OCI-LY3 (cell line): ENCODE measurements around the gene CAND1.

ENCODE experiments used
- H2AFZ ChIP-seq: fragments of 200-600, 300-600 bp; shearing (Covaris generic); 2 replicates; pipeline ENCODE4 v1.6.0; 2014; ENCODE audit warnings: antibody characterized with exemption, low read depth, low read length
- H3K27ac ChIP-seq: fragments of 200-600, 300-600 bp; sonication (generic); 2 replicates; pipeline ENCODE4 v1.5.1; 2014; ENCODE audit warnings: mild to moderate bottlenecking, low read length, moderate library complexity, mixed read lengths
- H3K27me3 ChIP-seq: fragments of 200-600, 300-600 bp; sonication (generic); 2 replicates; pipeline ENCODE4 v1.6.1; 2014; ENCODE audit warnings: low read depth, low read length, mixed read lengths
- H3K36me3 ChIP-seq: fragments of 200-600, 300-600 bp; sonication (generic); replicated peaks from 2 replicates; pipeline ENCODE3; 2014; ENCODE audit warnings: low read depth, low read length, mixed read lengths
- H3K4me1 ChIP-seq: fragments of 300-600, 200-600 bp; sonication (generic); 2 replicates; pipeline ENCODE4 v1.6.1; 2014; ENCODE audit warnings: low read length, mixed read lengths
- H3K4me2 ChIP-seq: fragments of 200-600, 300-600 bp; sonication (generic); 2 replicates; pipeline ENCODE4 v1.6.1; 2014; ENCODE audit warnings: low read length, mixed read lengths
- H3K4me3 ChIP-seq: fragments of 300-600, 200-600 bp; sonication (generic); 2 replicates; pipeline ENCODE4 v1.5.1; 2014; ENCODE audit warnings: antibody characterized with exemption, mild to moderate bottlenecking, low read length, moderate library complexity
- H3K79me2 ChIP-seq: fragments of 300-600, 200-600 bp; shearing (Covaris generic); 2 replicates; pipeline ENCODE4 v1.6.1; 2014; ENCODE audit warnings: mild to moderate bottlenecking, low read length, mixed read lengths
- H3K9ac ChIP-seq: fragments of 300-600, 200-600 bp; shearing (Covaris generic); 2 replicates; pipeline ENCODE4 v1.6.0; 2014; ENCODE audit warnings: mild to moderate bottlenecking, low read length, moderate library complexity
- H3K9me3 ChIP-seq: fragments of 200-600, 300-600 bp; shearing (Covaris generic); 2 replicates; pipeline ENCODE4 v1.6.1; 2014; ENCODE audit warnings: low read length, mixed read lengths; ENCODE audit not compliant: insufficient read depth
- H4K20me1 ChIP-seq: fragments of 200-600, 300-600 bp; sonication (generic); 2 replicates; pipeline ENCODE4 v1.6.1; 2016; ENCODE audit warnings: low read length, mixed read lengths; ENCODE audit not compliant: insufficient read depth
- CTCF ChIP-seq: fragments of 200-600, 300-600 bp; sonication (generic); IDR thresholded peaks from 2 replicates; pipeline ENCODE4 v1.5.1; 2014; ENCODE audit warnings: antibody characterized with exemption, low read length, low read depth
- EZH2phosphoT487 ChIP-seq: fragments of 200-600 bp; shearing (Covaris generic); IDR thresholded peaks from 2 replicates; pipeline ENCODE4 v1.6.1; 2018; ENCODE audit warnings: antibody characterized with exemption, mixed run types, low read depth

CAND1 gene

GRCh38 chr12:67348683-67349082 is 79.5 kb downstream of the CAND1 start:
- H3K4me2 ChIP-seq: no peak overlapping the region
- H3K27ac ChIP-seq: no peak overlapping the region

DNA sequence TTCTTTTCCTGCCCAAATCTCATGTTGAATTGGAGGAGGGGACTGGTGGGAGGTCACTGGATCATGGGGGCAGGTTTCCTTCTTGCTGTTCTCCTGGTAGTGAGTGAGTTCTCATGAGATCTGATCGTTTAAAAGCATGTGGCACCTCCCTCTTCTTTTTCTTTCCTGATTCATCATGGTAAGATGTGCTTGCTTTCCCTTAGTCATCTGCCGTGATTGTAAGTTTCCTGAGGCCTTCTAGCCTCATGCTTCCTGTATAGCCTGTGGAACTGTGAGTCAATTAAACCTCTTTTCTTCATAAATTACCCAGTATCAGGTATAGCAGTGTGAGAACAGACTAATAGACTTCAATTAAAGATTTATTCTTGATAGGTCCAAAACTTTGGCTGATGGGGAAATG is 83.5 kb downstream of the CAND1 start:
- no peak overlapping the region for H3K27ac ChIP-seq
- H3K9ac ChIP-seq: no peak overlapping the region
- no peak overlapping the region for H3K4me3 ChIP-seq
- H2AFZ ChIP-seq: no peak overlapping the region
- no peaks in the 10 kb centered on the region for H3K27me3 ChIP-seq
- no peak for TF ChIP-seq CTCF
- TF ChIP-seq EZH2phosphoT487: no peak
- H4K20me1 ChIP-seq: no peaks in the 10 kb centered on the region
- peaks cover 3% of the 10 kb centered on the region for H3K36me3 ChIP-seq
- H3K4me1 ChIP-seq: peaks cover 20% of the 10 kb centered on the region
- H3K79me2 ChIP-seq: no peaks in the 10 kb centered on the region
- no peaks in the 10 kb centered on the region for H3K9me3 ChIP-seq
- no peak overlapping the region for H3K4me2 ChIP-seq

More at GRCh38 chr12:67348683-67349082, 79.5 kb downstream of the CAND1 start:
- Histone ChIP-seq H3K27me3 (no peaks in the 10 kb centered on the region), H3K79me2 (no peaks in the 10 kb centered on the region), H3K9ac (no peak overlapping the region), H3K36me3 (peaks cover 7% of the 10 kb centered on the region), H4K20me1 (no peaks in the 10 kb centered on the region), H3K4me3 (no peak overlapping the region), H3K4me1 (no peaks in the 10 kb centered on the region), H3K9me3 (no peaks in the 10 kb centered on the region), H2AFZ (no peak overlapping the region)
- TF ChIP-seq CTCF: no peak
- no peak for TF ChIP-seq EZH2phosphoT487

DNA sequence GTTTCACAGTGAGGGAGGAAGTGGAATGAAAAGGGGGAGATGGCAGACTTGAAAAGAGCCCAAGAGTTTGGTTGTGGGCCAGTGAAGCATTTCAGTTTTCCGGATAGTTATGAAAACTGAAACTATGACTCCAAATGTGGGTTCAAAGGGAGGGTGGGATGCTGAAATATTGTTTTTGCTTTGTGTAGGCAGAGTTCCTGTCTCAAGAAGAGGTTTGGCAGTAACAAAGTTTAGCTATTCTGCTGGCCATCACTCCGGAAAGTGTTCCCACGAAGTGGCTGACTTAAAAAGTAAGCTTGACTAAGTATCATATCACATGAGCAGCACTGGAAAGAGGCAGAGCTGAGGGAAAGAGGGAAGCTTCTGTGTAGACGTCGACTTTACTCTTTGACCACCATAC is 85.2 kb downstream of the CAND1 start:
- Histone ChIP-seq H3K36me3 (no peaks in the 10 kb centered on the region), H3K27me3 (no peaks in the 10 kb centered on the region), H3K27ac (no peak overlapping the region), H3K9me3 (no peaks in the 10 kb centered on the region), H3K79me2 (no peaks in the 10 kb centered on the region), H3K4me3 (no peak overlapping the region), H3K4me1 (peaks cover 20% of the 10 kb centered on the region), H3K4me2 (no peak overlapping the region), H3K9ac (no peak overlapping the region), H4K20me1 (no peaks in the 10 kb centered on the region), H2AFZ (no peak overlapping the region)
- TF ChIP-seq EZH2phosphoT487 (no peak), CTCF (no peak)

GRCh38 chr12:67354966-67355365 is 85.8 kb downstream of the CAND1 start:
- no peaks in the 10 kb centered on the region for H3K36me3 ChIP-seq
- H3K4me3 ChIP-seq: no peak overlapping the region
- H3K4me1 ChIP-seq: peaks cover 20% of the 10 kb centered on the region
- no peaks in the 10 kb centered on the region for H4K20me1 ChIP-seq
- H3K27ac ChIP-seq: no peak overlapping the region
- H3K9me3 ChIP-seq: no peaks in the 10 kb centered on the region
- H3K4me2 ChIP-seq: no peak overlapping the region
- no peak overlapping the region for H2AFZ ChIP-seq
- H3K79me2 ChIP-seq: no peaks in the 10 kb centered on the region
- no peaks in the 10 kb centered on the region for H3K27me3 ChIP-seq
- H3K9ac ChIP-seq: no peak overlapping the region
- TF ChIP-seq EZH2phosphoT487 (no peak), CTCF (no peak)
